NK-92 (cell line): ENCODE results near the gene MICB.
"Not testable (repeated sequence)": the region's sequence is repeated elsewhere in the genome, so short reads cannot be mapped to it uniquely, and the experiment has no call there.

Experiments
- DNase-seq: peaks from one replicate; lab custom pipeline; 2025; ENCODE audit not compliant: unreplicated experiment; lab: John Stamatoyannopoulos, UW

Gene MICB

DNA sequence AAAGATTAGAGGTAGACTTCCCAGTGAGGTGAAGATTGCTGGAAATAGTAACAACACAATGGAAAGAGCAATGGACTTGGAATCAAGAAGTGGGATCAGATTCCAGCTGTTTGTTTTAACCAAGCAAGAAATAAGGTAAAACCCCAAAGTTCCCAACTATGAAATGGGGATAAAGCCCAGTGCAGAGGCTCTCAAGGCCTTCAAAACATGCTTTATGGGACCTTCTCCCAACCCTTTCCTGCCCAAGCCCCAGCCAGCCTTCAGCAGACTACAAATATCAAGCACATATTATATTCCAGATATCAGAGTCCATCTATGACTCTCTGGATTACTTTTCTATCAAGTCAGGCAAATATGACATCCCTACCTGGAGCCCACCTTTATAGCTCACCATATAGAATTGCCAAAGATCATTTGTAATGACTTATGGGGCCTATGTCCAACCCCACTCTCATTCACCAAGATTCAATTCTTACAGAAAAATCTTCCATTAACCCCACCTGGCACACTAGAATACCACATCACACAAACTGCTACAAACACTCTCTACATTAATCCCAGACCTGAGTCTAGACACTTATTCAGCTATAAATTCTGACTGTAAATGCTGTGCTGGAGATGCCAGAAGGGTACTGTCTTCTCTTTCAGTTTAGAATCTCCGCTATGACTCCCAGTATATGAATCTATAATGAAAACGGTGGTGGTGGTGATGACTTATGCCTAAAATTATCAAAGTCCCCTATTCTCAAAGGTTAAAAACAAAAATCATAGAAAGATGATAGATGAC is 37.8 kb downstream of the MICB start:
- DNase-seq: no peak

DNA sequence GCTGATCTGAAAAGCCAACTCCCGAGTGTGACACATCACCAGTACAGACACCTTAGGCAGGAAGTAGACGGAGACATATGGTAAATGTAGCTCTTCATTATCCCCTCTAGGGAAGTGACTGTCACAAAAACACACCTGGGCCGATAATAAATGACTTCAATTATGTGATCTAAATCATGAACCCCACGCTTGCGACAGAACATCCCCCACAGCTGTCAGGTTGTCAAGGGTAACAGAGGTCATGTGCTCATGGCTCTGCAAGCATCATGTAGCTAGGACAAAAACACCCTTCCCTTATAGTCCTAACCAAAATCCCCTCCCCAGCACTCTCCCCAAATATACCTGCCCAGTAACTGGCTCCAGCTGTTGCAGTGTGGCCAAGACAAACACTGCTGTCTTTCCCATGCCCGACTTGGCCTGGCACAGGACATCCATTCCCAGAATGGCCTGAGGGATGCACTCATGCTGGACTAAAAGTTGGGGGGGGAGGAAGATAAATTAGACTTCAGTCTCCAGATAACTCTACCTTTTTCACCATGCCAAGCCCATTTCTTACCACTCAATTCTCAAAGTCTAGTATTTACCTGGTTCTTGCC is 41.0 kb downstream of the MICB start:
- no peak for DNase-seq

DNA sequence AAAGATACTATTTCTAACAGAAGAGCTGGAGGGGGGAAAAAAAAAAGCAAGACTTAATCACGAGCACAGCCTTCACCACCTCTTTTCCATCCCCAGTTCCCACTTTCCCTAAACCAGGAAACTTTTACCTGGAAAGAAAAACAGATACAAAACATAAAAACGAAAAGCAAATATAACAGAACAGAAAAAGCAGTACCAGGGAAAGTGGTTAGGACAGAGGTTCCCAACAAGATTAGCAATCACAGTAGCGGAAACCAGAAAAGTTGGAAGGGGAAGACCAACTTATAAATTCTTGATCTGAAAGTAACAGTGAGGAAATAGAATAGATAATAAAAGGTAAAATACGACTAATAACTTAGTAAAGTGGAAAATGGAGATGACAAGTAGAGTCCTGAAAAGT is 42.7 kb downstream of the MICB start:
- DNase-seq: no peak

DNA sequence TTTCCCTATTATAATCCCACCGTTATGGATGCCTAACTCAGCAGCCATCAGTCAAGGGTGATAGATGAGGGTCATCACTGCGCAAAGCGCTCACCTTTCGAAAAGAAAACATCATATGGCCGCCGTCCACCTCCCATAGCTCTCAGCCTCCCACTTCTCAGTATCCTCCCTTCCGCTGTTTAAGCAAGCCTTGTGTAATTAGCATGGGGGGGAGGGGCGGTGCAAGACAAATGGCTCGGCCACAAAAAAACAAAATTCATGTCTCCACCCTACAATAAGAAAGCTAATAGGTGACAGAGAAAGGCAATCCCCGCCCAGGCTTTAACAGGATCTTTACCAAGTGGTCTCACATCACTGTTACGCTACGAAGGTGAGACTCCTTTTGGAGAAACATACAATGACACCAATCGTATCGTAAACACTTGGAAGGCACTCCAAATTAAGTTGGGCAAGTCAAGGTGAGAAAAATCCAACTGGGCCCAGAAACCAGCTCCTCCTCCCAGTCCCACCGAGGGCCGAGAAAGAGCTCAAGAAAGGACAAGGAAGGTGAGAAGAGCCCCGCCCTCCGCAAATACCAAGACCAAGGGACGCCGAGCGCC is 43.2 kb downstream of the MICB start:
- no peak for DNase-seq

DNA sequence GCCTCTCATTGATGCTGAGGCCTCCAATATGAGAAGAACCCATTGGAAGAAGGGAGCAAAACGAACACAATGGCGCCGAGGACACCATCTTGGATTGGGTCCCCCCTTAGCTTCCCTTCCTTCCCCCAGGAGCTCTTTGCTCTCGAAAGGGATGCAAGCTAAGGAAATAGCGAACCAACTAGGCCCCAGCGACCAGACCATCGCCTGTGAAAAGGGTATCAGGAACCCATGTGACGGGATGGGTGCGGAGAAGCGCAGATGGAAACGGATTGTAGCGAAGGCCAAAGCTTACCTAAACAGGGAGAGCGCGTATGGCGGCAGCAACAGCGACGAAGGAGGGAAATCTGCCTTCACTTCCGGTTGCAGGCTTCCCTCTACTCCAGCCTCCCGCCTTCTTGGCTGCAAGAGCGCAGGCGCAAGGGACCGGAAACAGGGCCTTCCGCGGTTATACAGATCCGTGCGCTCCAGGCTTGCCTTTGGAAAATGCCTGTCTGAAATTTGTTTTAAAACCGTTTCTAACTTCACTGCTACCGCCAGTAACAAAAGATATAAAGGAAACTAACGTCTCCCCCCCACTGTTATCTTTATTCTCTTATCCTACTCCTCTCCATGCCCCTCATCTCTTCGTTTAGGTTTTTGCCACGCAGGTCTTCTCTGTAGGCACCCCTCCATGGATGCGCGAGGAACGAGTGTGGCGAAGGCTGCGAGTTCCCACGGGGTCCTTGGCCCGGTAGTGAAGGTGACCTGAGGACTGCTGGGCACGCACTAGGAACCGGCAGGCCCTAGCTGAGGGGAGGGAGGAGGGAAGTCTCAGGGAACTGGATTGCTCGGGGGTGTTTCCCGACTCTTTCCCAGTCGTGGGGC is 43.9 kb downstream of the MICB start, which contains the start of gene DDX39B:
DDX39B (minus strand) TSS at position 346 of the 864 bp plus-strand sequence. CDS start 1,471 bp downstream, outside the sequence.
- DNase-seq: no peak

DNA sequence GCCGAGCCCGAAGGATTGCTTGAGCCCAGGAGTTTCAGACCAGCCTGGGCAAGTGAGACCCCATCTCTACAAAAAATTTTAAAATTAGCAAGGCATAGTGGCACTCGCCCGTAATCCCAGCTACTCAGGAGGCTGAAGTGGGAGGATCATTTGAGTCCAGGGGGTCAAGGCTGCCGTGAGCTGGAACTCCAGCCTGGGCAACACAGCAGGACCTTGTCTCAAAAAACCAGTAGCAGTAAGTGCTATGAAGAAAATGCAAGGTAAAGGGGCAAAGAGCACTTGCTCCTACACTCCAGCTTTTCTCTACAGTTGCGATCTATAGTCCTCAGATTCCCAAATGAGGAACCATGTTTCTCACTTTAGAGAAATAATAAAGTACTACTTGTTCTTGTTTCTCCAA is 45.7 kb downstream of the MICB start:
- no peak for DNase-seq

DNA sequence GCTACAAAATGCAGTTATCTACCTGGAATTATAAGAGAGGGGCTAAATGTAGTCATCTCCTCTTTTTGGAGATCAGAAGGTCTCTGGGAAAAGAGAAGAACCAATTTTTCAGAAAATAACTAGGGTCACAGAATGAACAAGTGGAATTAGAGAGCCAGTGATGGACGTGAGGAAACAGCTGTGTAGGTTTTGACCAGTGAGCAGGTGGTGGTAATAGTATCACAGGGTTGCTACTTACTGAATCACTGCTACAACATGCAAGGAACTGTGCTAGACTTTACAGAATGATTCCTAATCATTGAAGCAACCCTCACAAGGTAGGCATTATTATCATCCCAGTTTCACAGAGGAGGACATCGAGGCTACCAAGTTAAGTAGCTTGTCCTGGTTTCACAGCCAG is 46.7 kb downstream of the MICB start:
- DNase-seq: no peak

DNA sequence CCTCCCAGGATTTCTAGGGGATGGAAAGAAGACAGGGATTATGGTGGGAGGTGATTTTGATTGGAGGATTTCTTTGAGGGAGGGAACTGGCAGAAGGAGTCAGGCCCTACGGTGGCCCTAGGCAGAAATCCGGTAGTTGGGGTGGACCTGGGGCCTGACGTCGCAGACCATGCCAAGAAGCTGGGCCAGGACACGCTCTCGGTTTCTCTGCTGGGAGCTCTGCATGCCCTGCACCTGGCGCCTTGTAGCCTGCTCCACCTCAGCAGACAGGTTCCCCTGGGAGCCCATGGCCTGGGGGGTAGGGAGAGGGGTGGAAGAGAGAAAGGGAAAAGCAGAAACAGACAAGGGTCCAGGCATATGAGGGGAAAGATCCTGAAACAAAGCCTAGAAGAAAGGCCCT is 47.3 kb downstream of the MICB start:
- no peak for DNase-seq

DNA sequence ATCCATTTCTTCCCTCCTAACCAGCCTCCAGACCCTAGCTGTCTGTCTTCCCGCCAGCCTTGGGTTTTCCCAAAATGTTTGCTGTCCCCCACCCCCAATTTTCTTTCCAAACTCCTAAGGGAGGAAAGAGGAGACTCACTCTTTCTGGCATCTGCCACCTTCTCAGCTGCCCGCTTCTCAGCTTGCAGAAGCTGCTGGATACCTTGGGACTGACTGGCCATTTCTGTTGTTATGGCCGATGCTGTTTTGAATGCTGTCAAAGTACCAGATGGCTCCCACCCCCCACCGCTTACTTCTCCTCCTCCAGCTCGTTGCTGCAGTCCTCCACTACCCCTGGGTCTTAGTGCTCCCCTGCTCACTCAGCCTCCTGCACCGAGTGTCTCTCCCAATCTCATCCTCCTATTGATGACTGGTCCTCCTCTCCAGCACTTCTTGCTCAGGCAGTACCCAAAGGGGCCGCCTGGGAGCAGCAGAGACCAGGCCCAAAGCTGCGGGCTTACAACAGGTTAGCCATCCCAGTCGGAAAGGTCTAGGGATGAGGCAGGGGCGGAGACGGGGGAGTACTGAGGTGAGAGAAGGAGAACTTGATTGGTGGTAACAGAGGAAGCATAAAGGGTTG is 48.5 kb downstream of the MICB start, which contains the start of gene ATP6V1G2:
ATP6V1G2 (minus strand) TSS at position 270 of the 619 bp plus-strand sequence; CDS start at position 221, 49 bp downstream.
- DNase-seq: no peak

DNA sequence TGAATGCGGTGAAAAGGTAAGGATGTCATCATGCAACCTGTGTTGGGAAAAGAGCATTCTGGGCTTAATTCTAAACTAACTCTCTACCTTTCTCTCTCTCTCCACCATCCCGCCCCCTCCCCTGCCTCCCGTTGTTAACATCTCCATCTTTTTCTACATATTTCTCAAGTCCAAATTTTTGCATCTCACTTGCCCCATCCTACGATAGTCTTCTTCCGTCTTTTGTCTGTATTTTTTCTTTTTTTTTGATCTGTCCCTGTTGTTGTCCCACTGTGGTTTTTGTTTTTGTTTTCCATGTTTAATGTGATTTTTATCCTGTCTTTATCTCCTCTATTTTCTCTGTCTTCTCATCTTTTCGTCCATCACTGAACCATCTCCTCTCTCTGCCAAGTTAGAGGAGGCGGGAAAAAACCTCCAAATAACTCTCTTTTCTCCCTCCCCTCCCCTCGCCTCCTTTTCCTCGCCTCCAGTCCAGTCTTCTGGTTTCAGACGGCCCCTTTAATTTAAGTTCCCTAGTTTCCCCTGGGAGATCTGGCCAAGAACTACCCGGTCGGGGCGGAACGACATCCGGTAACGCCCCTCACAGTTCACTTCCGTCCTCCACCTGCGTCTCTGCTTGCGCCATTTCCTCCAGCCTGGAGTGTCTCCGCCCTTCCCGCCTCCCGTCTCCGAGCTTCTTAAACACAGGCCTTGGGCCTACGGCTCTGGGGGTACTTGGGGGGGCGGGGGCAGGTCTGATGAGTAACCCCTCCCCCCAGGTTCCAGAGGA is 49.2 kb downstream of the MICB start, which contains the start of gene NFKBIL1:
NFKBIL1 (plus strand) TSS at position 651 of the 769 bp plus-strand sequence; CDS start at position 738, 87 bp downstream.
- DNase-seq: no peak

DNA sequence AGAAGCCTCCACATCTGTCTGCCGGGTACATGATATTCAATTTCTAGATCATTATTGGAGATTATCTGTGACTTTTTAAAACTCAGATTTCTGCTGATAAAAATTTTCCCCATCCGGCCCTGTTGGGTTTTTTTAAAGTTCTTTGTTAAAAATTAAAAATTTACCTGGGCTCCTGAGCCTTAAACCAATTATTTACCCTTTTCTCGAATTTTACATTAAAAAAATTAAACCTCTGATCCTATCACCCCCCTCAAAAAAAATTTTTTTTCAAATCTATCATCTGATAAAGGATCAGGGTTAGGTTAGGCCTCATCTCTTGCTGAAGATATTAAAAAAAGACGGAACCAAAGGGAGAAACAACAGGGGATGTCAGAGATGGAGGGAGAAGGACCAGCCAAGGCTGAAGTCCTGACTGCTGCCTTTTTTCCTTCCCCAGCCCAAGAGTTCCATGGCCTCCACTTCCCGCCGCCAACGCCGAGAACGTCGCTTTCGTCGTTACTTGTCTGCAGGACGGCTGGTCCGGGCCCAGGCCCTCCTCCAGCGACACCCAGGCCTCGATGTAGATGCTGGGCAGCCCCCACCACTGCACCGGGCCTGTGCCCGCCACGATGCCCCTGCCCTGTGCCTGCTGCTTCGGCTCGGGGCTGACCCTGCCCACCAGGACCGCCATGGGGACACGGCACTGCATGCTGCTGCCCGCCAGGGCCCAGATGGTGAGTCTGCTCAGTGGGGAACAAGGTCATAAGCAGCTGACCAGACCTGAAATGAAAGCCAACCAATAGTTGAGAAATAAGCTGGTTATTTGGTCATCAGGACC is 50.0 kb downstream of the MICB start:
- DNase-seq: no peak

DNA sequence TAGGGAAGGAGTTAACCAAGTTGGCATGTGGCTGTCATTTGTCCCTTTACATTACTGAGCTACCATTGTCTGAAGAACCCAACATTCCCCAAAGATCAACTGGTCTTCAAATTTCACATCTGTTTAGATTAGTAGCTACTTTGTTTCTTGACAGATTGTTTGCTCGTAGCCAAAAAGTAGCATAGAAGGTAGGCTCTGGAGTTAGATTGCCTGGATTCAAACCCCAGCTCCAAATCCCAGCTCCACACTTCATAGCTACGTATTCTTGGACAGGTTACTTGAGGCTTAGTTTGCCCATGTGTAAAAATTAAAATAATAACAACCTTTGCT is 50.6 kb downstream of the MICB start:
- DNase-seq: no peak

DNA sequence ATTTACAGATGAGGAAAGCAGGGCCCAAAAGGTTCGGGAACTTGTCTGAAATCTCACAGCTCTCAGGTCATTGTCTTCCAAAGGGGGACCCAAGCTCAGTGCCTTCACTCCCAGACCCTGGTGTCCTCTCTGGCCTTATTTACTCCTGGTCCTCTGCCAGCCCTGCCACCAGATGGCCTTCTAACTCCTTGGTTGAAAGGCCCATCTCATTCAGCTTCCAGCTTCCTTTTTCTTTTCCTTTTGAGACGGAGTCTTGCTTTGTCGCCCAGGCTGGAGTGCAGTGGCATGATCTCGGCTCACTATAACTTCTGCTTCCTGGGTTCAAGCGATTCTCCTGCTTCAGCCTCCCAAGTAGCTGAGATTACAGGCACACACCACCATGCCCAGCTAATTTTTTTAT is 53.4 kb downstream of the MICB start:
- DNase-seq: not testable (repeated sequence)

DNA sequence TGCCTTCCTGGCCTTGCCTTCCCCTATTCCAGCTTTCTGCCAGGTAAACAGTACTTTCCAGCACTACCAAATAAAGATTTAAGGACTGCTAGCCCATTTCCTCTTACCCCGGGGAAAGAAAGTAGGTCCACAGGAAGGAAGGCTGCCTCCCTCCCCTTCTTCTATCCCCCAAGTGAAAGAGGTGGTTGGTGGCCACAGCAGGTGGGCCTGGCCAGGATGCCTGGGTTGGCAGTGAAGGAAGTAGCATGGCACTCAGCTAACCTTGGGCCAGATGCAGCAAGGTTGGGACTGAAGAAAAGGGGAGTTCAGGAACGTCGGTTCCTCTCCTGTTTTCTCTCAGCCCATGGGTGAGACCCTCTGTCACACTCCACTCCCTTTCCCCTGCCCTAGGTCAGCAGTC is 58.4 kb downstream of the MICB start:
- DNase-seq: no peak

DNA sequence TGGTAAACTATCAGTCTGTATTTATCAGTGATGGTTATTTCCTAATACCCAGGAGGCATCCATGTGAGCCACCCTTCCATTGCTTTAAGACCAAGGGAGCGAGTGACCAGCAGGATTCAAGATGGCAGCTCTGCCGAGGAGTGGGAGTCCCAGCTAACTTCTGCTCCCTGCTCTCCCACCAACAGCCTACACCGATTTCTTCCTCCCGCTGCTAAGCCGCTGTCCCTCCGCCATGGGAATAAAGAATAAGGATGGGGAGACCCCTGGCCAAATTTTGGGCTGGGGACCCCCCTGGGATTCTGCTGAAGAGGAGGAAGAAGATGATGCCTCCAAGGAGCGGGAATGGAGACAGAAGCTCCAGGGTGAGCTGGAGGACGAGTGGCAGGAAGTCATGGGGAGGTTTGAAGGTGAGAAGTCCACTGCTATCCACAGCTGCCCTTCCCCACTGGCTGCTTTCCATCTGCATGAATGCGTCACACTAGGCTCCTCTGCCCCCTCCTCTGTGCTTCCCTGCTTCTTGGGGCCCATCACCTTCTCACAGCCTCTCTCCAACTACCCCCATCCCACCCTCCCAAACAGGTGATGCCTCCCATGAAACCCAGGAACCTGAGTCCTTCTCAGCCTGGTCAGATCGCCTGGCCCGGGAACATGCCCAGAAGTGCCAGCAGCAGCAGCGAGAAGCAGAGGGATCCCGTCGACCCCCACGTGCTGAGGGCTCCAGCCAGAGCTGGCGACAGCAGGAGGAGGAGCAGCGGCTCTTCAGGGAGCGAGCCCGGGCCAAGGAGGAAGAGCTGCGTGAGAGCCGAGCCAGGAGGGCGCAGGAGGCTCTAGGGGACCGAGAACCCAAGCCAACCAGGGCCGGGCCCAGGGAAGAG is 59.7 kb downstream of the MICB start:
- no peak for DNase-seq

DNA sequence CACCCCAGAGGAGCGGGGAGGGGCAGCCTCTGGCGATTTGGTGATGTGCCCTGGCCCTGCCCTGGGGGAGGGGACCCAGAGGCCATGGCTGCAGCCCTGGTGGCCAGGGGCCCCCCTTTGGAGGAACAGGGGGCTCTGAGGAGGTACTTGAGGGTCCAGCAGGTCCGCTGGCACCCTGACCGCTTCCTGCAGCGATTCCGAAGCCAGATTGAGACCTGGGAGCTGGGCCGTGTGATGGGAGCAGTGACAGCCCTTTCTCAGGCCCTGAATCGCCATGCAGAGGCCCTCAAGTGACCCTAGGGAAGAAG is 60.3 kb downstream of the MICB start:
- DNase-seq: no peak

DNA sequence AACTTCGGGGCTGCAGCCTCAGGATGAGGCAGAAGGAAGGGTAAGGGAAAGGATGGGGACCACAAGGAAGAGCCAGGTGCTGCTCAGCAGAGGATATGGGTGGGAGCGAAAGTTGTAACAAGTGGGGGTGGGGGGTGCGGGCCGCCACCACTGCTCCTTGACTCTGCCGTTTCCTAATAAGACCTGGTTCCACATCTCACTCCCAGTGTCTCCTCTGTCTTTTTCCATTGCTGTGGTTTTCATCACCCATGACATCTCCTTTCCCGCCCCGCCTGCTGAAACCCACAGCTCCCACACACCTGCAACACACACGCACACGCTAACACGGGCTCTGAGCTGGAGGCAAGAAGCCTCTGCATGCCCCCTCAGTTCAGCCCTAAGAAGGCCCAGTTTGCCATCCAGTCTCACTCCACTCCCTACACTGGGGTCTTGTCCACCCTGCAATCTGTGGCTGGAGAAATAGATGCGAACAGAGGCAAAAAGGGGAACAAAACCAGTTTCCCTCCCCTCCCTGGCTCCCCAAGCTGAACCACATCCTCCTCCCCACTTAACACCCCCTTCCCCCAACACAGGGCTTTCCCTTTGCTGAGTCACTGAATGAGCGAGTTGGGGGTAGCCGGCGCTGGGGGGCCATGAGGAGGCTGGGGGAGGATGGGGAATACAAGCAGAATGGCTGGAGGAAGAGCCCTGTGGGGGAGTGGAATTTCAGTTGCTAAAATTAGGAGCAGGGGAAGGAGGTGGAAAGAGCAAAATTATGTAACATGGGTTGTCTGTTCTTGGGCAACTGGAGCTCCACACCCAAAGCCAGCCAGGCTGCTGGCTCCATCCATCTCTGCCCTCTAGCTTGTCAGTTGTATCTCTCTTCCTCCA is 60.9 kb downstream of the MICB start:
- no peak for DNase-seq

DNA sequence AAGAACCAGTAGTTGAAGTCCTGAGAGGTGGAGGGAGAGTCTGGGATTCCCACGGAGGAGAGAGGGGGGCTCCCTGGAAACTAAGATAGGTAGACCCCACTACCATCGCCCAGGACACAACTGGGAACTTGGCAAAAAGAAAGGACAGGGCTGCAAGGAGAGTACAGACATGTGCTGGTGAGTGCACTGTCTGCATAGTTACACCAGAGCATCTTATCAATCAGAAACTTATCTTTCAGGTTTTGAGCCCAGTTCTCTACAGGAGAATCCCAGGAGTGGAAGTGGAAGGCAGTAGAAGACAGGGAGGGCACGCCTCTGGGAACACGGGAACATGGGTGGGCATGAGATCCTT is 61.6 kb downstream of the MICB start:
- DNase-seq: no peak
